ENCODE results near the gene PRRC1. TPM values are rescaled to one million over a fixed set of nuclear protein-coding genes. Genes with fewer than 3 reads are reported as not detected.
"Not testable (repeated sequence)": the region's sequence is repeated elsewhere in the genome, so short reads cannot be mapped to it uniquely, and the experiment has no call there.

Gene PRRC1
- total RNA-seq, 2 donors from 2014 or later, result 65.4 to 77.7 TPM

GRCh38 chr5:127529904-127530682, 12.7 kb downstream of the PRRC1 start:
- intact Hi-C loops (cut with DNase I, micrococcal nuclease), result no loop called here
- no peak for DNase-seq
- no peak for ATAC-seq

- intact Hi-C loops (cut with DNase I, micrococcal nuclease), result no loop called here
- no peak for DNase-seq
- no peak for ATAC-seq
Measured at GRCh38 chr5:127536687-127537086, 19.2 kb downstream of the PRRC1 start.

GRCh38 chr5:127540553-127540952, 23.1 kb downstream of the PRRC1 start:
- ATAC-seq; intact Hi-C loops (cut with DNase I, micrococcal nuclease): not testable (repeated sequence)

DNA sequence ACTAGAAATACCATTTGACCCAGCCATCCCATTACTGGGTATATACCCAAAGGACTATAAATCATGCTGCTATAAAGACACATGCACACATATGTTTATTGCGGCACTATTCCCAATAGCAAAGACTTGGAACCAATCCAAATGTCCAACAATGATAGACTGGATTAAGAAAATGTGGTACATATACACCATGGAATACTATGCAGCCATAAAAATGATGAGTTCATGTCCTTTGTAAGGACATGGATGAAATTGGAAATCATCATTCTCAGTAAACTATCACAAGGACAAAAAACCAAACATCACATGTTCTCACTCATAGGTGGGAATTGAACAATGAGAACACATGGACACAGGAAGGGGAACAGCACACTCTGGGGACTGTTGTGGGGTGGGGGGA, 27.8 kb downstream of the PRRC1 start:
- DNase-seq; ATAC-seq; intact Hi-C loops (cut with DNase I, micrococcal nuclease): not testable (repeated sequence)

More at GRCh38 chr5:127540553-127540952, 23.1 kb downstream of the PRRC1 start:
- not testable (repeated sequence) for DNase-seq

- ATAC-seq (peak; percentile 45), DNase-seq (no peak)
- intact Hi-C loops (cut with DNase I, micrococcal nuclease), result no loop called here
Measured at GRCh38 chr5:127549551-127549950, 32.1 kb downstream of the PRRC1 start.

- ATAC-seq (no peak), DNase-seq (no peak)
- intact Hi-C loops (cut with DNase I, micrococcal nuclease), result no loop called here
Measured at GRCh38 chr5:127550652-127551409, 33.4 kb downstream of the PRRC1 start.

- ATAC-seq (no peak), DNase-seq (no peak)
- intact Hi-C loops (cut with DNase I, micrococcal nuclease), result no loop called here
Measured at GRCh38 chr5:127551410-127552041, 34.1 kb downstream of the PRRC1 start.

DNA sequence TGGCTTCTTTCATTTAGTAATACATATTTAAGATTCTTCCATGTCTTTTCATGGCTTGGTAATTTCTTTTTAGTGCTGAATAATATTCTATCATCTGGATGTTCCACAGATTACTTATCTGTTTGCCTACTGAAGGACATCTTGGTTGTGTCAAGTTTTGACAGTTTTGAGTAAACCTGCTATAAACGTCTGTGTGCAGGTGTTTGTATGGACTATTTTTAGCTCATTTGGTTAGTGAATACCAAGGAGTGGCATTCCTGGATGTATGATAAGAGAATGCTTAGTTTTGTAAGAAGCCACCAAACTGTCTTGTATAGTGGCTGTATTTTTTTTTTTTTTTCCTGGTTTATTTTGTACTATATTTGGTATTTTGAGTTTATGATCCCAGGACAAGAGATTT, 38.4 kb downstream of the PRRC1 start:
- intact Hi-C loops (cut with DNase I, micrococcal nuclease), result no loop called here
- ATAC-seq (peak; percentile 53), DNase-seq (no peak)

- no peak for DNase-seq
- peak; percentile 65 for ATAC-seq
- intact Hi-C loops (cut with DNase I, micrococcal nuclease), result no loop called here
Measured at GRCh38 chr5:127556609-127557334, 39.3 kb downstream of the PRRC1 start.

DNA sequence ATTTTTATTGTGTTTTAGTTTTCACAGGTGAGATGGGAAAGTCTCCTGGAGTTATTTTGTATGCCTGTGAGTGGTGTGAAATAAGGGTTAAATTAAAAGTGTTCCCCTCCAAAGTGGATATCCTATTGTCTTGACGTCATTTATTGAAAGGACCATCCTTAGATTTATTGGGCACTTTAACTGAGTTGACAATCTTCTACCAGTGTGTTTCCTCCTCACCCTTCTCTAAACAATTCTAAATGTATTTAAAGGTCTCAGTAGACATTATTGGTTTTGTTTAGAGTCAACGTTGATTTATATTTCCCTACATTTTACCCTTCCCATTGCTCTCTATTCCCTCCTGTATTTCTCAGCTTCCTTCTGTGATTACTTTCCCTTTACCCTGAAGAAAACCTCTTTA, 40.8 kb downstream of the PRRC1 start:
- DNase-seq (no peak), ATAC-seq (peak; percentile 65)
- intact Hi-C loops (cut with DNase I, micrococcal nuclease), result no loop called here

DNA sequence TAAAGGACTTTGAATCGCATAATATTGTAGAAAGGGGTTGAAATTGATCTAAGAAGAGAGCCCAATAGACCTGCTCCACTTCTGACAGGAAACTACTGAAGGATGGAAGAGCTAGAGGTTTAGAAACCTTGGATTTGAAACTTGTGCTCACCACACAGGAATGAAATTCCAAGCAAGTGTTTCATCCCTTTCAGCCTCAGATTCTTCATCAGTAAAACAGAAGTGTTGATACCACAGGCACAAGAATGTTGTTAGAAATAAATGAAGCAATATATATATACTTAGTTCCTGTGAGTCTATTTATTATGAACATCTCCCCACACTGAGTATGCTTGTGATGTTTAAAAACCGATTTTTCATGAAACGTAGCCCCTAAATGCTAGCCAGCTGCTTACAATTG, 43.8 kb downstream of the PRRC1 start:
- DNase-seq (no peak), ATAC-seq (no peak)
- intact Hi-C loops (cut with DNase I, micrococcal nuclease), result no loop called here

- DNase-seq (no peak), ATAC-seq (no peak)
- intact Hi-C loops (cut with DNase I, micrococcal nuclease), result no loop called here
Measured at GRCh38 chr5:127562252-127562651, 44.8 kb downstream of the PRRC1 start.

DNA sequence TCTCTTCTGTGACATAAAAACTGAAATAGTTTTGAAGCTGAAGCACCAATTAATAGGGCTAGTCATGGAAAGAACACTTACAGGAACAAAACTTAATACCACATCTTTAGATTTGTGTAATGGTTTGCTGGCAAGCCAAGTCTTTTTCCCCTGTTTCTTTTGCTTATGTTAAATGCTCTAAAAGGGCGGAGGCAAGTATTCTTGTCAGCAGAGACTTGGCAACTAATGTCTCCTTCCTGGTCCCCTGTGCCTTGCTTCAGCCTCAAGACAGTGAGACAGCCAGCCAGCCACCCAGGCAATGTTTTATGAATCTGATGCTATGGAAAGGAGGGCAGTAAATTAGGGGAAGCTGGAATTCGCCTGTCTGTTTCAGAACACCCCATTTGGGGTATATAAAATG, 45.7 kb downstream of the PRRC1 start:
- DNase-seq (no peak), ATAC-seq (no peak)
- intact Hi-C loops (cut with DNase I, micrococcal nuclease), result no loop called here

DNA sequence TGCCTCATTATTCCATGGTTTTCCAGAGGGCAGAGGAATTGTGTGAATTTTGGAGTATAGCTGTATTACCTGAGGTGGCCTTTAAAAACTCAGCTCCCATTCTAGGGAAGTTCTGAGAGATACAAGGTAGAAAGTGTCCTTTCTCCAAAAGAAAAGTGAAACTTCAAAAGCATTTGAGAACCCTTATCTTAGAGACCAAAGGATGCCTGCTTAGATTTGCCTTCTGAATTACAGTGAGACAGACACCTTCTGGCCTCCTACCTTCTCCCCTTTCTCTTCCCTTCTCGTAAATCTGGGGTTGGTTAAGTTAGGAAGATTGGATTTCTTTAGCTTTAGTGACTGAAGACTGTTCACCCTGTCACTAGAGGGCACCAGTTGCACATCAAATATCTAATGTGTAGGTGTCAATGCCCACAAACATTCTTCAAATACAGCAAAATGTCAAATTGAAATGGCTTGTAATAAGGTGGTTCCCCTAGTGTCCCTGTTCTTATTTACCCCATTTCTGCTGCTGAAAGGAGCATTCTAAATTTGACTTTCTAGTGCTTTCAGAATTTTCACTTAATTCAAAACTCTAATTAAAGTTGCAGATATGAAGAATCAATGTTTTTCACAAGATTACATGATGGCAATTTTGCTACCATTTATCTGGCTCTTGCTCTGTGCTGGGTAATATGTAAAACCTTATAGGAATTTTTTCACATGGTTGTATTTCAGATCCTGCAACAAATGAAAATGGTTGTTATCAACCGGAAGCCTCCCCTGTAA, 46.7 kb downstream of the PRRC1 start:
- ATAC-seq, result peak; percentile 86
- DNase-seq, result peak in 1 of 2 donors; percentile 54
- intact Hi-C loops (cut with DNase I, micrococcal nuclease), result no loop called here

- ATAC-seq (no peak), DNase-seq (no peak)
- intact Hi-C loops (cut with DNase I, micrococcal nuclease), result loop anchor here in 1 of 2 donors (5.0 kb wide), 1 partner anchor 632 kb away; no protein-coding TSS in a partner anchor
Measured at GRCh38 chr5:127565586-127566270, 48.3 kb downstream of the PRRC1 start.

GRCh38 chr5:127567026-127567768, 49.8 kb downstream of the PRRC1 start:
- intact Hi-C loops (cut with DNase I, micrococcal nuclease), result loop anchor here in 1 of 2 donors (5.0 kb wide), 1 partner anchor 630 kb away; no protein-coding TSS in a partner anchor
- ATAC-seq, result no peak
- no peak for DNase-seq

- intact Hi-C loops (cut with DNase I, micrococcal nuclease), result loop anchor here in 1 of 2 donors (5.0 kb wide), 1 partner anchor 629 kb away; no protein-coding TSS in a partner anchor
- no peak for DNase-seq
- no peak for ATAC-seq
Measured at GRCh38 chr5:127568166-127568565, 50.7 kb downstream of the PRRC1 start.

All from left colon (tissue), 2 donors.